ENCODE results near the gene PLEKHJ1. TPM values are rescaled to one million over a fixed set of nuclear protein-coding genes. Genes with fewer than 3 reads are reported as not detected.
A peak's percentile ranks its signal among the peaks of the same experiment; 100 is the strongest.

Gene PLEKHJ1
- total RNA-seq, 1 donor from 2014 or later: 116 TPM

DNA sequence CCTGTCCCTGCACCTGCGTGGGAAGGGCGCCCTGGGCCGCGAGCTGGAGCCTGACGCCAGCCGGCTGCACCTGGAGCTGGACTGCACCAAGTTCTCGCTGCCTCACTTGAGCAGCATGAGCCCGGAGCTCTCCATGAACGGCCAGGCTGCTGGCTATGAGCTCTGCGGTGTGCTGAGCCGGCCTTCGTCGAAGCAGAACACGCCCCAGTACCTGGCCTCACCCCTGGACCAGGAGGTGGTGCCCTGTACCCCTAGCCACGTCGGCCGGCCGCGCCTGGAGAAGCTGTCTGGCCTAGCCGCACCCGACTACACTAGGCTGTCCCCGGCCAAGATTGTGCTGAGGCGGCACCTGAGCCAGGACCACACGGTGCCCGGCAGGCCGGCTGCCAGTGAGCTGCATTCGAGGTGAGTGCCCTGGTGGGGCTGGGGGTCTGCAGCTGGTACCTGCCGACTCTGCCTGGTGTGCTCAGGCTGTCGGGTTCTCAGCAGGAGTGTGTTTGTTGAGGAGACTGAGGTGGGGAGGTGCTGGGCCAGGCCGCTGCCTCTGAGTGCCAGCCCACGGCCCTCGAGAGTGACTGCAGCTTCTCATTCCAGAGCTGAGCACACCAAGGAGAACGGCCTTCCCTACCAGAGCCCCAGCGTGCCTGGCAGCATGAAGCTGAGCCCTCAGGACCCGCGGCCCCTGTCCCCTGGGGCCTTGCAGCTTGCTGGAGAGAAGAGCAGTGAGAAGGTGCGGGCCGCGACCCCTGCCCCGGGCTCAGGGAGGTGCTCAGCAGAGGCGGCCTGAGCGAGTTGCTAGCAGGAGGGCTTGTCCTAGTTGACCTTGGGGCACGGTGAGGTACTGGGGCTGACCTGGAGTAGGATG lies 19.5 kb downstream of the PLEKHJ1 start:
- Mint-ChIP-seq H3K9me3 (ENCODE audit: low read depth) (no peaks in the 10 kb centered on the region), H3K36me3 (ENCODE audit: insufficient read depth) (peaks cover 12% of the 10 kb centered on the region), H3K27me3 (no peaks in the 10 kb centered on the region), H3K27ac (no peak overlapping the region), H3K4me1 (ENCODE audit: low read depth) (no peaks in the 10 kb centered on the region), H3K4me3 (ENCODE audit: low read depth) (no peak overlapping the region)
- DNase-seq (ENCODE audit: low spot score, unreplicated experiment): no peak
- TF ChIP-seq, protein P1, sequence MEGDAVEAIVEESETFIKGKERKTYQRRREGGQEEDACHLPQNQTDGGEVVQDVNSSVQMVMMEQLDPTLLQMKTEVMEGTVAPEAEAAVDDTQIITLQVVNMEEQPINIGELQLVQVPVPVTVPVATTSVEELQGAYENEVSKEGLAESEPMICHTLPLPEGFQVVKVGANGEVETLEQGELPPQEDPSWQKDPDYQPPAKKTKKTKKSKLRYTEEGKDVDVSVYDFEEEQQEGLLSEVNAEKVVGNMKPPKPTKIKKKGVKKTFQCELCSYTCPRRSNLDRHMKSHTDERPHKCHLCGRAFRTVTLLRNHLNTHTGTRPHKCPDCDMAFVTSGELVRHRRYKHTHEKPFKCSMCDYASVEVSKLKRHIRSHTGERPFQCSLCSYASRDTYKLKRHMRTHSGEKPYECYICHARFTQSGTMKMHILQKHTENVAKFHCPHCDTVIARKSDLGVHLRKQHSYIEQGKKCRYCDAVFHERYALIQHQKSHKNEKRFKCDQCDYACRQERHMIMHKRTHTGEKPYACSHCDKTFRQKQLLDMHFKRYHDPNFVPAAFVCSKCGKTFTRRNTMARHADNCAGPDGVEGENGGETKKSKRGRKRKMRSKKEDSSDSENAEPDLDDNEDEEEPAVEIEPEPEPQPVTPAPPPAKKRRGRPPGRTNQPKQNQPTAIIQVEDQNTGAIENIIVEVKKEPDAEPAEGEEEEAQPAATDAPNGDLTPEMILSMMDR (IDR thresholded peaks at IDR 0.05; ENCODE audit: unreplicated experiment): no peak

DNA sequence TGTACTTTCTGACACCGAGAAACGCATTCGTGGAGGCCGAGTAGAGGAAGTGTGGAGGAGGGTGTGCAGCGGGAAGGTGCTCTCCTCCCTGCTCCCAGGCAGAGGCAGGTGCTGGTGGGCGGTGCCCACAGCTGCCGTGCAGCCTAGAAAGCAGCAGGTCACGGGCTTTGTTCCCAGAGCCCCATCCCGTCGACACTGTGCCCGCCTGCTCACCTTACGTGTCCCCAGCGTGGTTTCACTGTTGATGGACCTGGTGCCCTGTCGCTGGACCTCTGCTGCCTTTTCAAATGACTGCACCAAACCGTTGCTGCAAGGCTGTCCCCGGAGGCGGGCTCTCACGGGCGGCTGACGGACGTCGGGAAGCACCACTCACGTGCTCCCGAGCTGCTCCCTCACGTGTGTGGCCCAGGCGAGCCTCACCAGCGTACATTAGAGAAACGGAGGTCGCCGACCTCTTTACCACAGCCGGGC lies 20.8 kb downstream of the PLEKHJ1 start:
- Mint-ChIP-seq H3K4me3 (ENCODE audit: low read depth) (no peak overlapping the region), H3K27ac (peak overlapping the region; percentile 56), H3K9me3 (ENCODE audit: low read depth) (no peaks in the 10 kb centered on the region), H3K4me1 (ENCODE audit: low read depth) (no peaks in the 10 kb centered on the region), H3K27me3 (no peaks in the 10 kb centered on the region), H3K36me3 (ENCODE audit: insufficient read depth) (peaks cover 12% of the 10 kb centered on the region)
- TF ChIP-seq, protein P1 (IDR thresholded peaks at IDR 0.05; ENCODE audit: unreplicated experiment): no peak
- no peak for DNase-seq (ENCODE audit: low spot score, unreplicated experiment)

GRCh38 chr19:2214251-2214650 lies 21.9 kb downstream of the PLEKHJ1 start:
- TF ChIP-seq, protein P1 (IDR thresholded peaks at IDR 0.05; ENCODE audit: unreplicated experiment): no peak
- H3K27me3 Mint-ChIP-seq: no peaks in the 10 kb centered on the region
- no peak for DNase-seq (ENCODE audit: low spot score, unreplicated experiment)
- no peaks in the 10 kb centered on the region for H3K4me1 Mint-ChIP-seq (ENCODE audit: low read depth)
- no peaks in the 10 kb centered on the region for H3K9me3 Mint-ChIP-seq (ENCODE audit: low read depth)
- H3K4me3 Mint-ChIP-seq (ENCODE audit: low read depth): no peak overlapping the region
- no peak overlapping the region for H3K27ac Mint-ChIP-seq
- H3K36me3 Mint-ChIP-seq (ENCODE audit: insufficient read depth): peaks cover 12% of the 10 kb centered on the region

DNA sequence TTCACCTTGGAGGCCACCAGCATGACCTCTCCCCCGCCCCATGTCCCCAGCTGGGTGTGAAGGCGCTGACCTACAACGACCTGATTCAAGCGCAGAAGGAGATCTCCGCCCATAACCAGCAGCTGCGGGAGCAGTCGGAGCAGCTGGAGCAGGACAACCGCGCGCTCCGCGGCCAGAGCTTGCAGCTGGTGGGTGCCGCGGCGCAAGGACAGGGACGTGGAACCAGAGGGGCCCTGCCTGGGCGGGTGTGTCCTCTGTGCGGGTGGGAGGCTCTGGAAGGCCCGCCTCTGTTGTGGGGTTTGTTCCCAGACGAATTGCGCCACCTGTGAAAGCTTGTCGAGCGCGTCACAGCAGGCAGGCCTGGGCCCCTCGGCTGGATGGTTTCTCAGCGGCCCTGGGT lies 22.3 kb downstream of the PLEKHJ1 start:
- no peak for DNase-seq (ENCODE audit: low spot score, unreplicated experiment)
- Mint-ChIP-seq H3K9me3 (ENCODE audit: low read depth) (no peaks in the 10 kb centered on the region), H3K27ac (no peak overlapping the region), H3K36me3 (ENCODE audit: insufficient read depth) (peaks cover 12% of the 10 kb centered on the region), H3K4me3 (ENCODE audit: low read depth) (no peak overlapping the region), H3K4me1 (ENCODE audit: low read depth) (no peaks in the 10 kb centered on the region), H3K27me3 (no peaks in the 10 kb centered on the region)
- TF ChIP-seq, protein P1 (IDR thresholded peaks at IDR 0.05; ENCODE audit: unreplicated experiment): no peak

DNA sequence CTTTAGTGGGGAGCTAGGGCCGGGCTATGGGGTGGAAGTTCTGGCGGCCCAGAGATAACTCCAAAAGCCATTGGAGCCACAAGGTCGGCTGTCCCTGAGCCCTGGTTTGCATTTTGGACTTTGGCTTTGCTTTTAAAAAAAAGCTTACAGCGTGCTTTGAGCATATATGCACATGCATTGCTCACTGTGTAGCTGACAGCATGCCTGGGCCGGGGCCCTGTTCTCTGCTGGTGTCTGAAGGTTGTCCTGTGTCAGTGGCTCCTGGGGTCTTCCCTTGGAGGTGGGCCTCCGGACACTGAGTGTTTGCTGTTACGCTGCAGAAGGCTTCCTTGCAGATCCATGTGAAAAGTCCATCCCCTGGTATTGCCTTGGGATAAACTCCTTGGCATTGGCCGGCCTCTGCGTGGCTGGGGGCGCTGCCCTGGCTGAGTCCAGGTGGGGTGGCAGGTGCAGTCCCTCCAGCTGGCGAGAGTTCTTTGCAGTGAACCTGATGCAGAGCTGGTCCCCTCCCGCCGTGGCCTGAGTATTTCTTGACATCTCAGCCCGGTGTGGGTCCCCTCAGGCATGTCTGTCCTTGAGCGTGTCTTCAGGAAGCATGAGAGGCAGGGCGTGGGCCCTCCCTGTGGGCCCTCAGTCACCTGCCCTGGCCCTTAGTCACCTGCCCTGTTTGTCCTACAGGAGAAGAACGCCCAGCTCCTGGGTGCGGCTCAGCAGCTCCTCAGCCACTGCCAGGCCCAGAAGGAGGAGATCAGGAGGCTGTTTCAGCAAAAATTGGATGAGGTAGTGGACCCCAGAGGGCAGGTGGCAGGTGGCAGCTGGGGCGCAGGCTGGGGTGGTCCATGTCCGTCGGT lies 23.0 kb downstream of the PLEKHJ1 start:
- no peak overlapping the region for H3K27ac Mint-ChIP-seq
- TF ChIP-seq, protein P1 (IDR thresholded peaks at IDR 0.05; ENCODE audit: unreplicated experiment): no peak
- H3K27me3 Mint-ChIP-seq: no peaks in the 10 kb centered on the region
- H3K9me3 Mint-ChIP-seq (ENCODE audit: low read depth): no peaks in the 10 kb centered on the region
- no peak overlapping the region for H3K4me3 Mint-ChIP-seq (ENCODE audit: low read depth)
- no peaks in the 10 kb centered on the region for H3K4me1 Mint-ChIP-seq (ENCODE audit: low read depth)
- H3K36me3 Mint-ChIP-seq (ENCODE audit: insufficient read depth): peaks cover 12% of the 10 kb centered on the region
- DNase-seq (ENCODE audit: low spot score, unreplicated experiment): no peak

Measured in progenitor cell of endocrine pancreas (in vitro differentiated cells).